ENCODE measurements around the gene CCDC92B. TPM values are rescaled to one million over a fixed set of nuclear protein-coding genes. Genes with fewer than 3 reads are reported as not detected.

CCDC92B gene
- total and polyA plus RNA-seq, 9 of the 15 experiments (the other 6 are each of a cell fraction or from before 2014, with no cell fraction given) = not detected

- intact Hi-C loops (cut with micrococcal nuclease) = no loop called here
- Histone ChIP-seq H3K4me3 (no peak overlapping the region), H3K36me3 (ENCODE audit: control insufficient read depth, insufficient read depth, low read length) (no peaks in the 10 kb centered on the region), H3K9me3 (replicated peaks; ENCODE audit: control insufficient read depth, insufficient read depth, low read depth, low read length) (no peaks in the 10 kb centered on the region), H3K27me3 (ENCODE audit: control insufficient read depth in 2 of 2, insufficient read depth in 2 of 2, low read length in 2 of 2) (peaks cover 0 to 10% of the 10 kb centered on the region in 2 experiments; a peak in 2 of 5 replicates), H3K4me2 (ENCODE audit: insufficient read depth, low read length) (no peak overlapping the region), H2AFZ (ENCODE audit: low read depth, low read length) (no peak overlapping the region), H4K20me1 (replicated peaks; ENCODE audit: control insufficient read depth, insufficient read depth, low read length) (0 out of 2 replicates have a peak, but pooled peaks cover 1% of the 10 kb centered on the region), H3K4me1 (replicated peaks in 1 of 2; ENCODE audit: control insufficient read depth in 2 of 2, insufficient read depth in 2 of 2, low read length in 2 of 2) (peaks cover 0 to 25% of the 10 kb centered on the region in 2 experiments; a peak in 3 of 5 replicates), H3K27ac (ENCODE audit: extremely low read depth, low read depth, low read length) (no peak overlapping the region), H3K9me1 (ENCODE audit: control insufficient read depth, insufficient read depth, low read length) (no peaks in the 10 kb centered on the region), H3K79me2 (ENCODE audit: control insufficient read depth, insufficient read depth, low read length) (no peaks in the 10 kb centered on the region), H3K9ac (ENCODE audit: insufficient read depth in 1 of 2, low read depth in 2 of 2, low read length in 2 of 2) (no peak overlapping the region)
- in situ Hi-C loops (cut with MboI) = no loop called here
- no peak for DNase-seq (ENCODE audit: extremely low read depth in 1 of 4, low spot score in 3 of 4)
- ChIA-PET CTCF (ENCODE audit: low intra/inter-chr PET ratio) (no interaction called here), POLR2A (interaction anchor here (0.6 kb wide), 1 partner anchor 574 kb away, joined by 3 read pairs; no protein-coding TSS in a partner anchor)
- TF ChIP-seq ATF1 (CRISPR knock-in tag; IDR thresholded peaks at IDR 0.05) (no peak), ATF1 (tag; IDR thresholded peaks at IDR 0.05) (no peak), TFAP4 (CRISPR knock-in tag; IDR thresholded peaks at IDR 0.05; ENCODE audit: borderline replicate concordance) (peak; percentile 19; the same call in 1 of the 2 replicates)
- no TSS peak for BruUV-seq (replicated peaks)
- no peak; the same call in 2 of the 3 replicates for ATAC-seq
- no peak for FAIRE-seq
- 9% methylated on average over 7 of the region's 18 CpGs for WGBS (ENCODE audit: insufficient coverage, low coverage, missing lambda C conversion rate)
Observed at GRCh38 chr17:2723505-2723996, 25.9 kb downstream of the CCDC92B start.

GRCh38 chr17:2722611-2723010 lies 26.8 kb downstream of the CCDC92B start:
- no peak for TF ChIP-seq ZBTB43 (CRISPR knock-in tag; IDR thresholded peaks at IDR 0.05)
- TF ChIP-seq MNT (conservative IDR thresholded peaks at IDR 0.05) = no peak
- H3K36me3 ChIP-seq (ENCODE audit: control insufficient read depth, insufficient read depth, low read length) = no peaks in the 10 kb centered on the region
- FAIRE-seq (no peak), DNase-seq (ENCODE audit: extremely low read depth in 1 of 4, low spot score in 3 of 4) (no peak), ATAC-seq (no peak)
- H3K4me2 ChIP-seq (ENCODE audit: insufficient read depth, low read length) = no peak overlapping the region
- no peaks in the 10 kb centered on the region for H4K20me1 ChIP-seq (replicated peaks; ENCODE audit: control insufficient read depth, insufficient read depth, low read length)
- H2AFZ ChIP-seq (ENCODE audit: low read depth, low read length) = no peak overlapping the region
- ChIA-PET CTCF (ENCODE audit: low intra/inter-chr PET ratio) (no interaction called here), POLR2A (no interaction called here)
- no peaks in the 10 kb centered on the region for H3K9me3 ChIP-seq (replicated peaks; ENCODE audit: control insufficient read depth, insufficient read depth, low read depth, low read length)
- no peaks in the 10 kb centered on the region for H3K9me1 ChIP-seq (ENCODE audit: control insufficient read depth, insufficient read depth, low read length)
- in situ Hi-C loops (cut with MboI) (no loop called here), intact Hi-C loops (cut with micrococcal nuclease) (no loop called here)
- peaks cover 0 to 10% of the 10 kb centered on the region in 2 experiments; a peak in 2 of 5 replicates for H3K27me3 ChIP-seq (ENCODE audit: control insufficient read depth in 2 of 2, insufficient read depth in 2 of 2, low read length in 2 of 2)
- WGBS (ENCODE audit: insufficient coverage, low coverage, missing lambda C conversion rate) = 17% methylated on average over 6 of the region's 10 CpGs
- no peaks in the 10 kb centered on the region for H3K79me2 ChIP-seq (ENCODE audit: control insufficient read depth, insufficient read depth, low read length)
- BruUV-seq (replicated peaks) = no TSS peak
- no peak overlapping the region for H3K27ac ChIP-seq (ENCODE audit: extremely low read depth, low read depth, low read length)
- peaks cover 3 to 25% of the 10 kb centered on the region in 2 experiments; a peak in 4 of 5 replicates for H3K4me1 ChIP-seq (replicated peaks in 1 of 2; ENCODE audit: control insufficient read depth in 2 of 2, insufficient read depth in 2 of 2, low read length in 2 of 2)
- H3K9ac ChIP-seq (ENCODE audit: insufficient read depth in 1 of 2, low read depth in 2 of 2, low read length in 2 of 2) = no peak overlapping the region
- H3K4me3 ChIP-seq = no peak overlapping the region
